CD4-positive, alpha-beta T cell treated with Interleukin-6 at 100 ng/mL for 8 hours (primary cell): ENCODE measurements around the gene POP4.

Experiments
- DNase-seq: peaks from one replicate; pipeline ENCODE4 v3.0.0-alpha.2; 2020; ENCODE audit warnings: mixed read lengths, low spot score

Gene POP4

GRCh38 chr19:29663861-29664752, 58.0 kb downstream of the POP4 start:
- DNase-seq, result no peak

DNA sequence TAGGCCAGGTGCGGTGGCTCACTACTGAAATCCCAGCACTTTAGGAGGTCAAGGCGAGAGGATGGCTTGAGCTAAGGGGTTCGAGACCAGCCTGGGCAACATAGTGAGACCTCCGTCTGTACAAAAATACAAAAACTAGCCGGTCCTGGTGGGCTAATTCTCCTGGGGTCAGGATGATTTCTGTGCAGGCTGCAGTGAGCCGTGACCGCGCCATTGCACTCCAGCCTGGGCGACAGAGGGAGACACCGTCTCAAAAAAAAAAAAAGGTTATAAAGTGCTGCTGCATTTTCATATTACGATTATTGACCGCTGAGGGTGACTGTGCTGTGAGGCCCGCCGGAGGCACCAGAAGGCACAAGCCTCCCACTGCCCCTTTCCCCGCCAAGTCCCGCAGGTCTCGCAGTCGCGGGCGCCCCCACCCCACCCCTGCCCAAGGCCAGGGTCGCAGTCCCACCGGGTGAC, 58.7 kb downstream of the POP4 start:
- DNase-seq, result no peak

GRCh38 chr19:29665215-29665825, 59.2 kb downstream of the POP4 start, which contains the start of gene PLEKHF1:
PLEKHF1 (plus strand) TSS chr19:29665461; CDS start chr19:29673840, 8,379 bp downstream.
- DNase-seq, result peak; percentile 83

DNA sequence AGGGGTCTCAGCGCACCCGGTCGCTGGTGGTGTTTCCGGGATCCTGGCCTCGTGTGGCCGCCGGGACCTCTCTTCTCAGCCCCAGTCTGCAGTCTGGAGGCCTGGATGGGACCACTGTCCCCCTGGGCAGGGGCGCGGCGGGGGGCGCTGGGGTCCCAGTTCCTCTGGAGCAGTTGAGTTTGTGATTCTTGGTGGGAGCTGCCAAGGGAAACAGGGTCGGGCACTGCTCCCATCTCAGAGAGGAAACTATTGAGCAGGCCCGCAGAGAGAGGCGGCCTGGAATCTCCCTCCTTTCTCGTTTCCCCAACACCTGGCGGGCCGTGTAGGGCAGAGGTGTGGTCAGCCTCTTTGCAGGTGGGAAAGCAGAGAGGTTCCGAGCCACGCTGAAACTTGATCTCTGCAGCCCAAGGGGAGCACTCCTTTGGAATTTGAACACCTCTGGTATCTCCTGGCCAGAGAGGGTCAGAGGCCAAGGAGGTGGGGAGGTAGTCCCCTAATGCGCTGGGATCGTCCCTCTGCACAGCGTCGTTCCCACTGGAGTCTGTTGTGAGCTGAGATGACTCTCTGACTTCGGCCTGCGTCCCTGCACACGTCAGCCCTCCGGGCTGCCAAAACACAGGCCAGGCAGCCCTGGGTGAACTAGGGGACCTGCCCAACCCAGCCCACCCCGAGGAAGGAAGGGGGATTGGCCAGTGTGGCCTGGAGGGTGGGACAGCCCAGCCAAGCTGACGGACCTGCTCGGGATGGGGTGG, 59.9 kb downstream of the POP4 start:
- no peak for DNase-seq
